ENCODE results near the gene POU3F1. TPM values are rescaled to one million over a fixed set of nuclear protein-coding genes. Genes with fewer than 3 reads are reported as not detected.
A peak's percentile ranks its signal among the peaks of the same experiment; 100 is the strongest.

The POU3F1 gene
- total RNA-seq, 1 experiment from 2014 or later: not detected

DNA sequence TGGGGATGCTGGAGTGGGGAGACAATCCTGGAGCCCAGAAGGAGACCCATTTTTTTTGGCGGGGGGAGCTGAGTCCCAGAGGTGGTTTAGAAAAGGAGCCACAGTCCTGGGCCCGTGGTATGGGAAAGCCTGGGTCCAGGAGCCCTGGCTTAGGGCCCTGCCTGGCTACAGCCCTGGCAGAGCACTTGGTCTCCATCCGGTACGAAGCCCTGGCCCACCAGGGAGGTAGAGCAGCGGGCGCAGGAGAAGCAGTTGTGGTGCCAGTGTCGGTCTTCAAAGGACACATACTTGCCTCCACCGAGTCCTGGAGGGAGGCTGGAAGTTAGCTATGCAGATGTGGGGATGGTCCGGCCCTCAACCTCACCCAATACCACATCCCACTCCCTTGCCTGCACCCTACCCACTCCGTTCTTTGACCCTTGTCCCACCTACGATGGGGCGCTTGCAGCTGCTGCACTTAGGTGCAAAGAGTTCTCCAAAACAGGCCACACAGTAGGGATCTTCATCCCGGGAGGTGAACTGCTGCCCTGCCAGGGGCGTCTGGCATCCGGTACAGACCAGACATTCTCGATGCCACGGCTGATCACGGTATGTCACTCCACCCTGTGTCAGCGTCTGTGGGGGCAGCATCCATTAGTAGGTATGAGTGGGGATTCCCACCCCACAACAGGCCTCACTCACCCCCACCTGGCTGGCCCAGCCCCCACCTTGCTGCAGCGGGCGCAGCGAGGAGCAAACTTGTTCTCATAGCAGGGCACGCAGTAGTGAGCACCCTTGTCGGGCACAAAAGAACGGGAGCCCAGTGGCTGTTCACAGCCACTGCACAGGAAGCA lies 49.1 kb downstream of the POU3F1 start:
- no TSS peak for BruUV-seq (replicated peaks)
- H3K27ac Mint-ChIP-seq (ENCODE audit: unreplicated experiment): no peak overlapping the region

DNA sequence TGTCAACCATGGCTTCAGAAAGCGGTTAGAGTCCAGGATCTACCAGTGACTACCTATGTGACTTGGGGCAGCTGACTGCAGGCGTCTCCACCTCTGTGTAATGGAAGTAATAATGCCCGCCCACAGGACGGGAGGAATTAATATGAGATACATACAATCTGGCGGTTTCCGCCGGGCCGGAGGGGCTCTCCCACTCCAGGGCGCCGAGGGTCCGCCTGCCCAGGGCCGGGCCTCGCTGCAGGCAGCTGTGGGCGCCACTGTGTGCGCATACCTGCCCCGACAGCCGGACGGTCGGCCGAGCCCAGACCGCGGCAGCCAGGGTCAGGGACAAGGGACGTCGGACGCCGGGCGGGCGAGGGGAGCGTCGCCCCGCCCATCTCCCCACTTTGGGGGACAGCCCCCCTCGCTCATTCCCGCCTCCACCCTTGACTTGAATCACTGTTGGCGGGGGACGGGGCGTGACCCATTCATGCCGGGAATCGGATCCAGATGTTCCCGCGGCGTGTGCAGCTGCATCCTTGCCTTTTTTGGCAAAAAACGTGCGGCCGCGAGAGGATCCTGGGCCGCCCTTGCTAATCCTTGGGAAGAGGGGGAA lies 50.7 kb downstream of the POU3F1 start:
- no peaks in the 10 kb centered on the region for H3K27me3 Mint-ChIP-seq (ENCODE audit: insufficient read depth, unreplicated experiment)
- no peaks in the 10 kb centered on the region for H3K9me3 ChIP-seq
- H3K4me3 ChIP-seq (ENCODE audit: low read depth, low read length): no peak overlapping the region
- no peak overlapping the region for H3K4me3 Mint-ChIP-seq (ENCODE audit: unreplicated experiment)
- CTCF ChIA-PET: no interaction called here
- H3K27ac Mint-ChIP-seq (ENCODE audit: unreplicated experiment): no peak overlapping the region
- DNase-seq: no peak
- intact Hi-C loops (cut with micrococcal nuclease; ENCODE audit: unreplicated experiment): no loop called here
- H3K9me3 Mint-ChIP-seq (ENCODE audit: unreplicated experiment): no peaks in the 10 kb centered on the region
- H3K4me1 ChIP-seq: peaks cover 16% of the 10 kb centered on the region
- BruUV-seq (replicated peaks): no TSS peak
- TF ChIP-seq, protein P1, sequence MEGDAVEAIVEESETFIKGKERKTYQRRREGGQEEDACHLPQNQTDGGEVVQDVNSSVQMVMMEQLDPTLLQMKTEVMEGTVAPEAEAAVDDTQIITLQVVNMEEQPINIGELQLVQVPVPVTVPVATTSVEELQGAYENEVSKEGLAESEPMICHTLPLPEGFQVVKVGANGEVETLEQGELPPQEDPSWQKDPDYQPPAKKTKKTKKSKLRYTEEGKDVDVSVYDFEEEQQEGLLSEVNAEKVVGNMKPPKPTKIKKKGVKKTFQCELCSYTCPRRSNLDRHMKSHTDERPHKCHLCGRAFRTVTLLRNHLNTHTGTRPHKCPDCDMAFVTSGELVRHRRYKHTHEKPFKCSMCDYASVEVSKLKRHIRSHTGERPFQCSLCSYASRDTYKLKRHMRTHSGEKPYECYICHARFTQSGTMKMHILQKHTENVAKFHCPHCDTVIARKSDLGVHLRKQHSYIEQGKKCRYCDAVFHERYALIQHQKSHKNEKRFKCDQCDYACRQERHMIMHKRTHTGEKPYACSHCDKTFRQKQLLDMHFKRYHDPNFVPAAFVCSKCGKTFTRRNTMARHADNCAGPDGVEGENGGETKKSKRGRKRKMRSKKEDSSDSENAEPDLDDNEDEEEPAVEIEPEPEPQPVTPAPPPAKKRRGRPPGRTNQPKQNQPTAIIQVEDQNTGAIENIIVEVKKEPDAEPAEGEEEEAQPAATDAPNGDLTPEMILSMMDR (IDR thresholded peaks at IDR 0.05; ENCODE audit: insufficient read depth in 1 of 2, low read depth in 1 of 2, low read length in 1 of 2, severe bottlenecking in 1 of 2, unreplicated experiment in 1 of 2): no peak
- POLR2A ChIA-PET: no interaction called here
- H3K36me3 Mint-ChIP-seq (ENCODE audit: insufficient read depth, unreplicated experiment): peaks cover 6% of the 10 kb centered on the region
- no peaks in the 10 kb centered on the region for H3K36me3 ChIP-seq (ENCODE audit: control insufficient read depth, insufficient read depth, low read length)
- no peaks in the 10 kb centered on the region for H3K27me3 ChIP-seq (replicated peaks; ENCODE audit: control insufficient read depth, insufficient read depth, low read length)
- H3K4me1 Mint-ChIP-seq (ENCODE audit: low read depth, unreplicated experiment): peaks cover 8% of the 10 kb centered on the region

More for the DNA sequence above, 49.1 kb downstream of the POU3F1 start:
- ChIA-PET POLR2A (no interaction called here), CTCF (no interaction called here)
- no peaks in the 10 kb centered on the region for H3K27me3 Mint-ChIP-seq (ENCODE audit: insufficient read depth, unreplicated experiment)
- H3K4me1 Mint-ChIP-seq (ENCODE audit: low read depth, unreplicated experiment): peaks cover 8% of the 10 kb centered on the region
- H3K4me3 Mint-ChIP-seq (ENCODE audit: unreplicated experiment): no peak overlapping the region
- no peaks in the 10 kb centered on the region for H3K27me3 ChIP-seq (replicated peaks; ENCODE audit: control insufficient read depth, insufficient read depth, low read length)
- no peaks in the 10 kb centered on the region for H3K9me3 ChIP-seq
- intact Hi-C loops (cut with micrococcal nuclease; ENCODE audit: unreplicated experiment): no loop called here
- H3K4me3 ChIP-seq (ENCODE audit: low read depth, low read length): no peak overlapping the region
- no peaks in the 10 kb centered on the region for H3K36me3 ChIP-seq (ENCODE audit: control insufficient read depth, insufficient read depth, low read length)
- H3K9me3 Mint-ChIP-seq (ENCODE audit: unreplicated experiment): no peaks in the 10 kb centered on the region
- no peak for DNase-seq
- peaks cover 25% of the 10 kb centered on the region for H3K4me1 ChIP-seq
- TF ChIP-seq, protein P1 (IDR thresholded peaks at IDR 0.05; ENCODE audit: insufficient read depth in 1 of 2, low read depth in 1 of 2, low read length in 1 of 2, severe bottlenecking in 1 of 2, unreplicated experiment in 1 of 2): no peak
- peaks cover 6% of the 10 kb centered on the region for H3K36me3 Mint-ChIP-seq (ENCODE audit: insufficient read depth, unreplicated experiment)

DNA sequence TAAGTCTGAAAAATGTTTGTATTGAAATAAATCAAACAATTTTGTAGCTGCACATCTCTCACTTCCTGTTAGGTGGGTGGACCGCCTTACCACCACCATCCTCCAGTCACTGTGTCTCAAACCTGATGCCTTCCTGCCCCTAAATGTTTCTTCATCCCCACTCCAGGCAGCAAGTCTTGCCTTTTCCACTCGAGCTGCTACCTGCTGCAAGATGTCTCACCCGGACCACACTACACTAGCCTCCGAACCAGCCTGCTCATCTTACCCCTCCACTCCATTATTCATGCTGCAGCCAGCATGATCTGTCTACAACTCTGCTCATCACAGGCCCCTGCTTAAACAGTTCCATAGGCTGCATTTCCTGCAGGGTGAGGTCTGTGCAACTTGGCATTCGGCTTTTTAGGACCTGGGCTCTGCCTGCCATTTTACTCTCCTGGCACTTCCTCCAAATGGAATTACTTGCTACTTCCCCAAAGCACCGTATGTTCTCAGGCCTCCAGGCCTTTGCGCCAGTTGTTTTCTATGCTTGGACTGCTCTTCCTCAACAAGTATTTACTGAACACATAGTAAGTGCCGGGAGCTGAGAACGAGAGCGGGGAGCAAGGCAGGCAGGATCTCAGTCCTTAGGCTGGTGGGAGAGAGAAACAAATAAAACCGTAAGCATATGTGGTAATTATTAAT lies 51.6 kb downstream of the POU3F1 start:
- CTCF ChIA-PET: no interaction called here
- no peaks in the 10 kb centered on the region for H3K9me3 Mint-ChIP-seq (ENCODE audit: unreplicated experiment)
- H3K36me3 Mint-ChIP-seq (ENCODE audit: insufficient read depth, unreplicated experiment): peaks cover 10% of the 10 kb centered on the region
- H3K27ac Mint-ChIP-seq (ENCODE audit: unreplicated experiment): no peak overlapping the region
- Histone ChIP-seq H3K36me3 (ENCODE audit: control insufficient read depth, insufficient read depth, low read length) (no peaks in the 10 kb centered on the region), H3K27me3 (replicated peaks; ENCODE audit: control insufficient read depth, insufficient read depth, low read length) (no peaks in the 10 kb centered on the region), H3K4me1 (peaks cover 7% of the 10 kb centered on the region), H3K9me3 (no peaks in the 10 kb centered on the region), H3K4me3 (ENCODE audit: low read depth, low read length) (no peak overlapping the region)
- peaks cover 8% of the 10 kb centered on the region for H3K4me1 Mint-ChIP-seq (ENCODE audit: low read depth, unreplicated experiment)
- intact Hi-C loops (cut with micrococcal nuclease; ENCODE audit: unreplicated experiment): no loop called here
- POLR2A ChIA-PET: no interaction called here
- DNase-seq: no peak
- TF ChIP-seq, protein P1 (IDR thresholded peaks at IDR 0.05; ENCODE audit: insufficient read depth in 1 of 2, low read depth in 1 of 2, low read length in 1 of 2, severe bottlenecking in 1 of 2, unreplicated experiment in 1 of 2): no peak
- H3K27me3 Mint-ChIP-seq (ENCODE audit: insufficient read depth, unreplicated experiment): no peaks in the 10 kb centered on the region
- no peak overlapping the region for H3K4me3 Mint-ChIP-seq (ENCODE audit: unreplicated experiment)
- TSS peak; percentile 16 for BruUV-seq (replicated peaks)
